CD4-positive, alpha-beta T cell (primary cell): Measurements from ENCODE around the gene OVOL3. TPM values are rescaled to one million over a fixed set of nuclear protein-coding genes. Genes with fewer than 3 reads are reported as not detected.

Experiments
- ATAC-seq: fragments of 200-7000 bp; cut with Tn5 transposase; one replicate; pipeline ENCODE4 v1.10.0; 2022; ENCODE audit warnings: mild to moderate bottlenecking; ENCODE audit not compliant: poor library complexity
- CTCF ChIA-PET: fragments of 350-600 bp; sonication (Branson Sonifier 250); formaldehyde crosslinking; loops from one replicate; lab custom pipeline; 2021; ENCODE audit warnings: antibody characterized with exemption, inconsistent platforms; lab: Charles Lee
- POLR2A ChIA-PET: fragments of 350-600 bp; sonication (Branson Sonifier 250); formaldehyde crosslinking; loops from one replicate; lab custom pipeline; 2021; ENCODE audit warnings: antibody characterized with exemption, inconsistent platforms; lab: Charles Lee
- DNase-seq, 14 experiments: peaks; one replicate each; pipeline ENCODE4 v3.0.0-alpha.2; 2013 to 2020; ENCODE audit warnings: mixed read lengths in 2 of 14
- H3K27ac ChIP-seq, 2 donors: one replicate each; pipeline versions ENCODE4 v1.5.1 to v1.7.0; 2013; ENCODE audit warnings: low read length in 2 of 2, low read depth in 1 of 2, mild to moderate bottlenecking in 1 of 2
- H3K27me3 ChIP-seq, 2 experiments: 1 replicate in 1 of 2; 2 replicates in 1 of 2; pipeline versions ENCODE4 v1.6.1 to v1.7.0; 2013; ENCODE audit warnings: low read length in 2 of 2, control low read depth in 1 of 2, mild to moderate bottlenecking in 1 of 2, moderate library complexity in 1 of 2; ENCODE audit not compliant: insufficient read depth in 2 of 2, control insufficient read depth in 1 of 2
- H3K36me3 ChIP-seq: one replicate; pipeline ENCODE4 v1.6.1; 2013; ENCODE audit warnings: low read length, control low read depth; ENCODE audit not compliant: insufficient read depth
- H3K4me1 ChIP-seq: one replicate; pipeline ENCODE4 v1.6.1; 2013; ENCODE audit warnings: low read length, control low read depth; ENCODE audit not compliant: insufficient read depth
- H3K4me3 ChIP-seq: one replicate; pipeline ENCODE4 v1.5.1; 2013; ENCODE audit warnings: mild to moderate bottlenecking, low read length, moderate library complexity
- H3K9me3 ChIP-seq, 2 experiments: 1 replicate in 1 of 2; 2 replicates in 1 of 2; pipeline versions ENCODE4 v1.6.1 to v1.7.0; 2013; ENCODE audit warnings: low read length in 2 of 2, mild to moderate bottlenecking in 2 of 2, control low read depth in 1 of 2, moderate library complexity in 1 of 2; ENCODE audit not compliant: control insufficient read depth in 1 of 2, insufficient read depth in 1 of 2
- H3K27ac Mint-ChIP-seq: one replicate; pipeline ENCODE4 v1.8.0; 2020; ENCODE audit warnings: mixed read lengths
- H3K27me3 Mint-ChIP-seq: one replicate; pipeline ENCODE4 v1.8.0; 2021; ENCODE audit warnings: mixed read lengths
- H3K36me3 Mint-ChIP-seq: one replicate; pipeline ENCODE4 v1.8.0; 2021; ENCODE audit warnings: low read depth, mixed read lengths
- H3K4me1 Mint-ChIP-seq: one replicate; pipeline ENCODE4 v1.8.0; 2021; ENCODE audit warnings: low read depth, mixed read lengths
- H3K4me3 Mint-ChIP-seq: one replicate; pipeline ENCODE4 v1.8.0; 2020; ENCODE audit warnings: mild to moderate bottlenecking, mixed read lengths
- H3K9me3 Mint-ChIP-seq: one replicate; pipeline ENCODE4 v1.8.0; 2020; ENCODE audit warnings: mixed read lengths
- CTCF ChIP-seq: fragments of 200-600 bp; IDR thresholded peaks from one replicate; pipeline ENCODE4 v1.8.0; 2022; ENCODE audit warnings: antibody characterized with exemption, mild to moderate bottlenecking
- intact Hi-C, 2 experiments: fragments of 100-400 bp; cut with DNase I in 1 of 2; cut with micrococcal nuclease in 1 of 2; formaldehyde crosslinking; loops; one replicate each; pipeline versions ENCODE4 v1.15.1 to v1.9.0; 2023 to 2025; cut with DNase I, micrococcal nuclease
- total RNA-seq, 174 experiments: library from RNA in 2 of 174; stranded (reverse) in 2 of 174; gene quantifications; one replicate each; pipeline ENCODE4 v1.2.3 and lab custom pipeline; 2021 to 2026

Gene OVOL3
- total RNA-seq, 2 experiments from 2014 or later: not detected

- ChIA-PET POLR2A (interaction anchor here (0.9 kb wide), 1 partner anchor 8 kb away, joined by 5 read pairs; the partner anchor contains the start of genes POLR2I and TBCB), CTCF (no interaction called here)
- H3K9me3 Mint-ChIP-seq: no peaks in the 10 kb centered on the region
- no peak for DNase-seq
- TF ChIP-seq CTCF: no peak
- Histone ChIP-seq H3K9me3 (no peaks in the 10 kb centered on the region), H3K4me3 (no peak overlapping the region), H3K36me3 (peaks cover 7% of the 10 kb centered on the region), H3K4me1 (no peaks in the 10 kb centered on the region), H3K27me3 (no peaks in the 10 kb centered on the region), H3K27ac (no peak overlapping the region)
- ATAC-seq: no peak
- no peaks in the 10 kb centered on the region for H3K4me1 Mint-ChIP-seq
- intact Hi-C loops: no loop called here
- peaks cover 9% of the 10 kb centered on the region for H3K36me3 Mint-ChIP-seq
- no peaks in the 10 kb centered on the region for H3K27me3 Mint-ChIP-seq
- H3K27ac Mint-ChIP-seq: no peak overlapping the region
- H3K4me3 Mint-ChIP-seq: no peak overlapping the region
Measured at GRCh38 chr19:36106441-36106840, 4.5 kb upstream of the OVOL3 start.

- ATAC-seq (no peak), DNase-seq (no peak)
- ChIA-PET POLR2A (interaction anchor here (0.9 kb wide), 1 partner anchor 8 kb away, joined by 5 read pairs; the partner anchor contains the start of genes POLR2I and TBCB), CTCF (no interaction called here)
- no peaks in the 10 kb centered on the region for H3K4me1 ChIP-seq
- H3K9me3 Mint-ChIP-seq: no peaks in the 10 kb centered on the region
- H3K36me3 ChIP-seq: peaks cover 7% of the 10 kb centered on the region
- H3K36me3 Mint-ChIP-seq: peaks cover 13% of the 10 kb centered on the region
- H3K4me1 Mint-ChIP-seq: no peaks in the 10 kb centered on the region
- TF ChIP-seq CTCF: no peak
- H3K27ac Mint-ChIP-seq: no peak overlapping the region
- no peaks in the 10 kb centered on the region for H3K9me3 ChIP-seq
- H3K4me3 ChIP-seq: no peak overlapping the region
- no peak overlapping the region for H3K27ac ChIP-seq
- no peak overlapping the region for H3K4me3 Mint-ChIP-seq
- H3K27me3 ChIP-seq: no peaks in the 10 kb centered on the region
- intact Hi-C loops: no loop called here
- H3K27me3 Mint-ChIP-seq: no peaks in the 10 kb centered on the region
Measured at GRCh38 chr19:36106991-36107390, 4.0 kb upstream of the OVOL3 start.

GRCh38 chr19:36108684-36109083 lies 2.3 kb upstream of the OVOL3 start:
- H3K27ac ChIP-seq: no peak overlapping the region
- no peak overlapping the region for H3K27ac Mint-ChIP-seq
- no peaks in the 10 kb centered on the region for H3K9me3 ChIP-seq
- POLR2A ChIA-PET: interaction anchor here (1.1 kb wide), 1 partner anchor 25 kb away, joined by 3 read pairs; no protein-coding TSS in a partner anchor
- CTCF ChIA-PET: no interaction called here
- TF ChIP-seq CTCF: no peak
- H3K4me1 ChIP-seq: peaks cover 7% of the 10 kb centered on the region
- no peaks in the 10 kb centered on the region for H3K27me3 Mint-ChIP-seq
- H3K36me3 ChIP-seq: peaks cover 21% of the 10 kb centered on the region
- no peaks in the 10 kb centered on the region for H3K27me3 ChIP-seq
- DNase-seq (no peak), ATAC-seq (no peak)
- no peaks in the 10 kb centered on the region for H3K9me3 Mint-ChIP-seq
- intact Hi-C loops: no loop called here
- H3K4me1 Mint-ChIP-seq: peaks cover 6% of the 10 kb centered on the region
- H3K4me3 Mint-ChIP-seq: no peak overlapping the region
- no peak overlapping the region for H3K4me3 ChIP-seq
- H3K36me3 Mint-ChIP-seq: peaks cover 19% of the 10 kb centered on the region
